ENCODE measurements around the gene CAMK2D.

Gene CAMK2D

DNA sequence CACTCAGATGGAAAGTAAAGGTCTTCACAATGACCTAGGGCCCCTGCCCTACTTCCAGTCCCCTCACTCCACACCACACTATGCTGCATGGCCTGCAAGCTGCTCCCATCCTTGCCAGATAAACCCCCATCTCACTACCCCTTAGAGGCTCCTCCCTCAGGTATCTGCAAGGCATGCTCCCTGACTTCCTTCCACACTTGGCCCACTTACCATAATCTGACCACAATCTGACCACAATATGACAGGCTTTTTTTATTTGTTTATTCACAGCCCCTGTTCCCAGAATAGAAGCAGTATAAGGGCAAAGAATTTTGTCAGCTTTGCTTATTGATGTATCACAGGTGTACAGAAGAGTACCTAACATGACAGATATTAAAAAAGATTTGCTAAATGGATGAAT lies 124.7 kb downstream of the CAMK2D start:
- peak in 1 of 2 donors; percentile 31 for DNase-seq

DNA sequence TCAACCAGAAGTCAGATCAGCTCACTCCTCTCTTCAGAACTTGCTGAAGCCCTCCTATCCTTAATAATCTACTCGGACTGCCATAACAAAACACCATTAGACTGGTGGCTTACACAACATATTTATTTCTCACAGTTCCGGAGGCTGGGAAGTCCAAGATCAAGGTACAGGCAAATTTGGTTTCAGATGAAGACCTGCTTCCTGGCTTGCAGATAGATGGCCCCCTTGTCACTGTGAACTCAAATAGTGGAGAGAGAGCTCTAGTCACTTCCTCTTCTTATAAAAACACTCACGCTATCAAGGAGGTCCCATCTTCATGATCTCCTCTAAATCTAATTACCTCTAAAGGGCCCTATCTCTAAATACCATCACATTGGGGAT lies 125.1 kb downstream of the CAMK2D start:
- DNase-seq = peak in 1 of 2 donors; percentile 37

- DNase-seq = no peak
These were observed 125.7 kb downstream of the CAMK2D start for GRCh38 chr4:113635739-113636437.

- DNase-seq = no peak
These were observed 127.2 kb downstream of the CAMK2D start for GRCh38 chr4:113634081-113634969.

- DNase-seq = no peak
These were observed 128.1 kb downstream of the CAMK2D start for GRCh38 chr4:113633467-113633866.

GRCh38 chr4:113628711-113629110 lies 132.8 kb downstream of the CAMK2D start:
- DNase-seq = no peak

- DNase-seq = no peak
These were observed 134.2 kb downstream of the CAMK2D start for GRCh38 chr4:113627321-113627720.

- no peak for DNase-seq
These were observed 135.6 kb downstream of the CAMK2D start for GRCh38 chr4:113625902-113626301.

GRCh38 chr4:113623274-113623894 lies 138.2 kb downstream of the CAMK2D start:
- no peak for DNase-seq

- DNase-seq = no peak
These were observed 139.9 kb downstream of the CAMK2D start for GRCh38 chr4:113621633-113622032.

GRCh38 chr4:113620032-113620431 lies 141.5 kb downstream of the CAMK2D start:
- DNase-seq = no peak

DNA sequence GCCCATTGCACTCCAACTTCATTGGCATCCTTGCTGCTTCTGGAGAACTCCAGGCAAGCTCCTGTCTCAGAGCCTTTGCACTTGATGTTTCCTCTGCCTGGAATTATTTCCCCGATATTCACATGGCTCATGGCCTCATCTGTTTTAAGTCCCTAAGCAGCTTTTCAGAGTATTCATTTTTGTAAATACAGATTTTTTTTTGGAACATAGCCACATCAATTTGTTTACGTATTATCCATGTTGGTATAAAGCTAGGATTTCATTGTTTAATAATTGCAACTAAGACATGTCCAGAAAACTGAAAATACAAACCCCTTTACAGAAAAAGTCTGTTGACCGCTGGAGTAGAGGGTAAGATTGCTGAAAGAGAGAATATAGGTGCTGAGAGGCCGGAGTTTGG lies 142.0 kb downstream of the CAMK2D start:
- no peak for DNase-seq

DNA sequence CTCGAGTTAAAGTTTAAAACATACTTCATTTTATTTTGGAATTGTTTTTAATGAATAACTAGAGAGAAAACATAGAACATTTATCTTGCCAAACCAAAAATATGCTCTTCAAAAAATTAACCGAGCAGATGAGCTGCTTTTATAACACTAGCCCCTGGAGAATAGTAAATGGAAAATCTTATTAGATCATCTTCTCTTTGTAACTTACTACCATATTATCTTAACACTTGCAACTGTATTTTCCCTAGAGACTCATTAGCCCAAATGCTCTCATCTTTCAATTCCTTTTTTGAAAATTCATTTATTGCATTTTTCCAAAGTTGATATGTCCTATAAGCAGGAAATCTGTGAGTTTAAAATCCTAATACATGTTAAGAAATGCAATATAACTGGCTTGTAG lies 143.3 kb downstream of the CAMK2D start:
- no peak for DNase-seq

DNA sequence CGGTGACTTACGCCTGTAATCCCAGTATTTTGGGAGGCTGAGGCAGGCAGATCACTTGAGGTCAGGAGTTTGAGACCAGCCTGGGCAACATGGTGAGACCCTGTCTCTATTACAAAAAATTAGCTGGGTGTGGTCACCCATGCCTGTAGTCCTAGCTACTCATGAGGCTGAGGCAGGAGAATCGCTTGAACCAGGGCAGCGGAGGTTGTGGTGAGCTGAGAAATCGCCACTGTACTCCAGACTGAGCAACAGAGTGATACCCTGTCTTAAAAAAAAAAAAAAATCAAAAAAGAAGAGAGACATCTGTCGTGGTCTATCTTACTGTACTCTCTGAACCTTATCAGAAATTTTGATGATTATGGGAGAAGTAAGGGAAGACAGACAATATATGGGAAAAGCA lies 144.3 kb downstream of the CAMK2D start:
- no peak for DNase-seq

DNA sequence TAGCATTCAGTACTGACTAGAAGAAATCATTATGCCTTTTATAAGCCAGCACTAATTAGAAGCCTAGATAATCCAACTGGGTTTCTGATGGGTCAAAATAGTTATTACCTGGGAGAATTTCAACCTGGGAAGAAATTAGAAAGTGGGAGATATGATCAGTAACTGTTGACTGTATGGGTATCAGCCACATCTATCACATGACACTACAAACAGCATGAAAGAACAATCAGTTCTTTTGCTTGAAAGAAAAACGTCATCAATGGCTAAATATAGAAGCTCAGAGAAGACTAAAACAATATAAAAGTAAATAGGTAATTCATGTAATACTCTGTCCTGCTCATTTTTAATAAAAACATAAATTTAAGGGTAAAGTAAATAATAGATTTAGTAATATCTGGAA lies 145.1 kb downstream of the CAMK2D start:
- DNase-seq = no peak

GRCh38 chr4:113614414-113614813 lies 147.1 kb downstream of the CAMK2D start:
- DNase-seq = no peak

DNA sequence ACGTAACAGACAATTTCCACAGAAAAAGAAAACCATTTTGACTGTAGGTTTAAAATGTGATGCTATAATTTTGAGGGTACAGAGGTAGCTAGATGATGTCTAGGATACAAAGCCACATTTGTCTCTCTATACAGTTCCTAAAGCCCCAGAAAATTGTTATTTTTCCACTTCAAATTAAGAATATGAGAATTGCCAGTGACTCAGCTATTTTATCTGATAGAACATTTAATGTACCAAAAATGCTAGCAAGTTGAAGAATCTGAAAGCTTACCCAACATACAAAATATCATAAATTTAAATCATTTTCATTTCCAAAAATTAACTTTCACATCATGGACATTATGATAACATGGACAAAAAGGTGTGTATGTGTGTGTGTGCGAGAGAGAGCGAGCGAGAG lies 148.0 kb downstream of the CAMK2D start:
- no peak for DNase-seq

GRCh38 chr4:113610537-113610936 lies 151.0 kb downstream of the CAMK2D start:
- DNase-seq = no peak

- DNase-seq = no peak
These were observed 153.5 kb downstream of the CAMK2D start for GRCh38 chr4:113607998-113608397.

GRCh38 chr4:113607147-113607720 lies 154.3 kb downstream of the CAMK2D start:
- no peak for DNase-seq

DNA sequence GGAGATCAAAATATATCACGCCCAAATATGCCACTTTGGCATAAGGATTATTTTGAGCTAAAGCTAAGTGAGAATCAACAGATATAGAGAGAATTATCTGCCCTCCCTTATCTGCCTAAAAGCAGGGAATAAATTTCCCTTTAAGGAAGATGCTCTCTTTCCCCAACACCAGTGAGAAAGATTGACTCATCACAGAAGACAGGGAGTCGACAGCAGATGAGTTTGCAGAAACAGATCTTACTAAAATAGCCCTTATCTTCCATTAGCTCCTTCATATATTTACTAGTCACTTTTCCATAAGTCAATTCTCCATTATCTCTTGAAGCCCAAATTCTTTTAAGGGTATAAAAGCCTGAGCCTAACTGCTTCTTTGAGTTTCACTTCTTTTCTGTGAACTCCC lies 156.6 kb downstream of the CAMK2D start:
- no peak for DNase-seq

GRCh38 chr4:113603911-113604310 lies 157.6 kb downstream of the CAMK2D start:
- no peak for DNase-seq

GRCh38 chr4:113602646-113603228 lies 158.8 kb downstream of the CAMK2D start:
- no peak for DNase-seq

All from bone marrow (tissue), 2 donors.